IMR-90 (cell line): ENCODE data around the gene DPH7.

Experiments
- FOS ChIP-seq: fragments of 150-350 bp; IDR thresholded peaks from 2 replicates; pipeline ENCODE4 v1.6.1; 2016; ENCODE audit warnings: low read depth, low read length
- RCOR1 ChIP-seq: IDR thresholded peaks from 2 replicates; pipeline ENCODE4 v1.6.1; 2012; ENCODE audit warnings: mild to moderate bottlenecking, low read length, improper control_type of control experiment; ENCODE audit not compliant: insufficient replicate concordance
- TF ChIP-seq, protein P1 (sequence below): conservative IDR thresholded peaks from 2 replicates; pipeline ENCODE4 v1.5.1; 2012; ENCODE audit warnings: mild to moderate bottlenecking, low read depth, low read length, improper control_type of control experiment

GRCh38 chr9:137543237-137543963 is 35.3 kb downstream of the DPH7 start:
- TF ChIP-seq RCOR1, result no peak
- TF ChIP-seq, protein P1, sequence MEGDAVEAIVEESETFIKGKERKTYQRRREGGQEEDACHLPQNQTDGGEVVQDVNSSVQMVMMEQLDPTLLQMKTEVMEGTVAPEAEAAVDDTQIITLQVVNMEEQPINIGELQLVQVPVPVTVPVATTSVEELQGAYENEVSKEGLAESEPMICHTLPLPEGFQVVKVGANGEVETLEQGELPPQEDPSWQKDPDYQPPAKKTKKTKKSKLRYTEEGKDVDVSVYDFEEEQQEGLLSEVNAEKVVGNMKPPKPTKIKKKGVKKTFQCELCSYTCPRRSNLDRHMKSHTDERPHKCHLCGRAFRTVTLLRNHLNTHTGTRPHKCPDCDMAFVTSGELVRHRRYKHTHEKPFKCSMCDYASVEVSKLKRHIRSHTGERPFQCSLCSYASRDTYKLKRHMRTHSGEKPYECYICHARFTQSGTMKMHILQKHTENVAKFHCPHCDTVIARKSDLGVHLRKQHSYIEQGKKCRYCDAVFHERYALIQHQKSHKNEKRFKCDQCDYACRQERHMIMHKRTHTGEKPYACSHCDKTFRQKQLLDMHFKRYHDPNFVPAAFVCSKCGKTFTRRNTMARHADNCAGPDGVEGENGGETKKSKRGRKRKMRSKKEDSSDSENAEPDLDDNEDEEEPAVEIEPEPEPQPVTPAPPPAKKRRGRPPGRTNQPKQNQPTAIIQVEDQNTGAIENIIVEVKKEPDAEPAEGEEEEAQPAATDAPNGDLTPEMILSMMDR, result no peak
- TF ChIP-seq FOS, result no peak
